Progenitor cell of endocrine pancreas (in vitro differentiated cells): Measurements from ENCODE around the gene WNT3A. TPM values are rescaled to one million over a fixed set of nuclear protein-coding genes. Genes with fewer than 3 reads are reported as not detected.

Experiments
- DNase-seq: peaks from one replicate; pipeline ENCODE4 v3.0.0; 2021; ENCODE audit warnings: low spot score; ENCODE audit not compliant: unreplicated experiment
- H3K27ac Mint-ChIP-seq: 2 replicates; pipeline ENCODE4 v1.8.0; 2021; ENCODE audit warnings: mild to moderate bottlenecking, moderate library complexity, mixed read lengths
- H3K27me3 Mint-ChIP-seq: 2 replicates; pipeline ENCODE4 v1.8.0; 2021; ENCODE audit warnings: mixed read lengths
- H3K36me3 Mint-ChIP-seq: 2 replicates; pipeline ENCODE4 v1.8.0; 2022; ENCODE audit warnings: mixed read lengths; ENCODE audit not compliant: insufficient read depth
- H3K4me1 Mint-ChIP-seq: 2 replicates; pipeline ENCODE4 v1.8.0; 2021; ENCODE audit warnings: low read depth, mixed read lengths
- H3K4me3 Mint-ChIP-seq: 2 replicates; pipeline ENCODE4 v1.8.0; 2021; ENCODE audit warnings: low read depth, mild to moderate bottlenecking, moderate library complexity, mixed read lengths
- H3K9me3 Mint-ChIP-seq: 2 replicates; pipeline ENCODE4 v1.8.0; 2021; ENCODE audit warnings: low read depth, mixed read lengths
- CTCF ChIP-seq: fragments of 200-600 bp; sonication (generic); IDR thresholded peaks from one replicate; pipeline ENCODE4 v1.5.0; 2021; ENCODE audit warnings: antibody characterized with exemption, mild to moderate bottlenecking; ENCODE audit not compliant: unreplicated experiment
- total RNA-seq: library from RNA; stranded (reverse); gene quantifications from 2 replicates; pipeline ENCODE4 v1.2.1, GENCODE V29; 2021

The WNT3A gene
- total RNA-seq, 1 donor from 2014 or later: not detected

GRCh38 chr1:228066891-228067654 is 60.3 kb downstream of the WNT3A start:
- Mint-ChIP-seq H3K4me1 (no peaks in the 10 kb centered on the region), H3K9me3 (no peaks in the 10 kb centered on the region), H3K36me3 (no peaks in the 10 kb centered on the region), H3K27ac (no peak overlapping the region), H3K27me3 (peaks cover 27% of the 10 kb centered on the region), H3K4me3 (no peak overlapping the region)
- no peak for DNase-seq
- no peak for TF ChIP-seq CTCF

GRCh38 chr1:228068359-228068758 is 61.6 kb downstream of the WNT3A start:
- no peaks in the 10 kb centered on the region for H3K4me1 Mint-ChIP-seq
- H3K27me3 Mint-ChIP-seq: peaks cover 34% of the 10 kb centered on the region
- H3K27ac Mint-ChIP-seq: no peak overlapping the region
- no peak for TF ChIP-seq CTCF
- H3K4me3 Mint-ChIP-seq: no peak overlapping the region
- H3K9me3 Mint-ChIP-seq: no peaks in the 10 kb centered on the region
- no peak for DNase-seq
- H3K36me3 Mint-ChIP-seq: no peaks in the 10 kb centered on the region

DNA sequence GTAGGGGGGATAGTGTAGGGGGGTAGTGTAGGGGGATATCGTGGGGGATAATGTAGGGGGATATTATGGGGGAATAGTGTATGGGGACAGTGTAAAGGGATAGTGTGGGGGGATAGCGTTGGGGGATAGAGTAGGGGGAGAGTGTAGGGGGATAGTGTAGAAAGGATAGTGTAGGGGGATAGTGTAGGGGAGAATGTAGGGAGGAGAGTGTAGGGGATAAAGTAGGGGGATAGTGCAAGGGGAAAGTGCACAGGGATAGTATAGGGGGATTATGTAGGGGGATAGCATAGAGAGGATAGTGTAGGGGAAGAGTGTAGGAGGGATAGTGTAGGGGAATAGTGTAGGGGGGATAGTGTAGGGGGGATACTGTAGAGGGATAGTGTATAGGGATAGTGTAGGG is 63.4 kb downstream of the WNT3A start:
- peaks cover 41% of the 10 kb centered on the region for H3K27me3 Mint-ChIP-seq
- no peak overlapping the region for H3K27ac Mint-ChIP-seq
- no peaks in the 10 kb centered on the region for H3K9me3 Mint-ChIP-seq
- no peaks in the 10 kb centered on the region for H3K36me3 Mint-ChIP-seq
- no peak for TF ChIP-seq CTCF
- no peaks in the 10 kb centered on the region for H3K4me1 Mint-ChIP-seq
- no peak for DNase-seq
- H3K4me3 Mint-ChIP-seq: no peak overlapping the region

DNA sequence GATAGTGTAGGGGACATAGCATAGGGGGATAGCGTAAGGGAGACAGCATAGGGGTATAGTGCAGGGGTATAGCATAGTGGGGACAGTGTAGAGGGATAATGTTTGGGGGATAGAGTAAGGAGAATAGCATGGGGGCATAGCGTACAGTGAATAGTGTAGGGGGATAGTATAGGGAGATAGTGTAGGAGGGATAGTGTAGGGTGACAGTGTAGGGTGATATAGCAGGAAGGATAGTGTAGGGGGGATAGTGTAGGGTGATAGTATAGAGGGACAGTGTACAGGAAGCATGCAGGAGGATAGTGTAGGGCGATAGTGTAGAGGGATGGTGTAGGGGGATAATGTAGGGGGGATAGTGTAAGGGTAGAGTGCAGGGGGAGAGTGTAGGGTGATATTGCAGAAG is 64.1 kb downstream of the WNT3A start:
- H3K4me3 Mint-ChIP-seq: no peak overlapping the region
- H3K27ac Mint-ChIP-seq: no peak overlapping the region
- H3K27me3 Mint-ChIP-seq: peaks cover 39% of the 10 kb centered on the region

More for the DNA sequence above, 64.1 kb downstream of the WNT3A start:
- no peaks in the 10 kb centered on the region for H3K9me3 Mint-ChIP-seq
- no peak for TF ChIP-seq CTCF
- no peaks in the 10 kb centered on the region for H3K4me1 Mint-ChIP-seq
- DNase-seq: no peak
- no peaks in the 10 kb centered on the region for H3K36me3 Mint-ChIP-seq
